GM12864 (cell line): ENCODE measurements around the gene ZNF234.
"Not testable (repeated sequence)": the region's sequence is repeated elsewhere in the genome, so short reads cannot be mapped to it uniquely, and the experiment has no call there.

ENCODE experiments used
- DNase-seq: peaks from one replicate; pipeline ENCODE4 v3.0.0-alpha.2; 2011; ENCODE audit warnings: low read depth
- H3K4me3 ChIP-seq: 2 replicates; pipeline ENCODE4 v1.5.1; 2011; ENCODE audit warnings: mild to moderate bottlenecking, low read depth, low read length, control low read depth
- TF ChIP-seq, protein P1 (sequence below): IDR thresholded peaks from 2 replicates; pipeline ENCODE4 v1.5.1; 2011; ENCODE audit warnings: low read depth, mild to moderate bottlenecking, moderate library complexity, low read length, control low read depth, inconsistent platforms; ENCODE audit errors: missing control alignments

Gene ZNF234

DNA sequence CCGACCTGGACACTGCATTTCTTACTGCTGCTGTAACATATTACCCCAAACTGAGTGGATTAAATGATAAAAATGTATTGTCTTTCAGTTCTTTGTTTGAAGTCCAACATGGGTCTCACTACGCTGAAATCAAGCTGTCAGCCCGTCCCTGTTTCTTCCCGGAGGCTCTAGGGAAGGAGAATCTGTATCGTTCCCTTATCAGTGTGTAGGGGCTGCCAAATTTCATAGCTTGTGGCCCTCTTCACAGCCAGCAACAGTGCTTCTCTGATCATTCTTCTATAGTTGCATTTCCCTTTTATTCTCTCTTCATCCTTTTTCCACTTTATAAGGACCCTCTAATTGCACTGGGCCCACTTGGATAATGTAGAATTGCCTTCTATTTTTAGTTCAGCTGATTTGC, 10.1 kb downstream of the ZNF234 start:
- H3K4me3 ChIP-seq = no peak overlapping the region
- TF ChIP-seq, protein P1, sequence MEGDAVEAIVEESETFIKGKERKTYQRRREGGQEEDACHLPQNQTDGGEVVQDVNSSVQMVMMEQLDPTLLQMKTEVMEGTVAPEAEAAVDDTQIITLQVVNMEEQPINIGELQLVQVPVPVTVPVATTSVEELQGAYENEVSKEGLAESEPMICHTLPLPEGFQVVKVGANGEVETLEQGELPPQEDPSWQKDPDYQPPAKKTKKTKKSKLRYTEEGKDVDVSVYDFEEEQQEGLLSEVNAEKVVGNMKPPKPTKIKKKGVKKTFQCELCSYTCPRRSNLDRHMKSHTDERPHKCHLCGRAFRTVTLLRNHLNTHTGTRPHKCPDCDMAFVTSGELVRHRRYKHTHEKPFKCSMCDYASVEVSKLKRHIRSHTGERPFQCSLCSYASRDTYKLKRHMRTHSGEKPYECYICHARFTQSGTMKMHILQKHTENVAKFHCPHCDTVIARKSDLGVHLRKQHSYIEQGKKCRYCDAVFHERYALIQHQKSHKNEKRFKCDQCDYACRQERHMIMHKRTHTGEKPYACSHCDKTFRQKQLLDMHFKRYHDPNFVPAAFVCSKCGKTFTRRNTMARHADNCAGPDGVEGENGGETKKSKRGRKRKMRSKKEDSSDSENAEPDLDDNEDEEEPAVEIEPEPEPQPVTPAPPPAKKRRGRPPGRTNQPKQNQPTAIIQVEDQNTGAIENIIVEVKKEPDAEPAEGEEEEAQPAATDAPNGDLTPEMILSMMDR = no peak
- no peak for DNase-seq

DNA sequence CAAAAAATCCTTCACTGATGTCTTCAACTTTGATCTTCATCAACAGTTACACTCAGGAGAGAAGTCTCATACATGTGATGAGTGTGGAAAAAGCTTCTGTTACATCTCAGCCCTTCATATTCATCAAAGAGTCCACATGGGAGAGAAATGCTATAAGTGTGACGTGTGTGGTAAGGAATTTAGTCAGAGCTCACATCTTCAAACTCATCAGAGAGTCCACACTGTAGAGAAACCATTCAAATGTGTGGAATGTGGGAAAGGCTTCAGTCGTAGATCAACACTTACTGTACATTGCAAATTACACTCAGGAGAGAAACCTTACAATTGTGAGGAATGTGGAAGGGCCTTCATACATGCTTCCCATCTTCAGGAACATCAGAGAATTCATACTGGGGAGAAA, 15.1 kb downstream of the ZNF234 start:
- H3K4me3 ChIP-seq = no peak overlapping the region
- TF ChIP-seq, protein P1 = no peak
- DNase-seq = no peak

DNA sequence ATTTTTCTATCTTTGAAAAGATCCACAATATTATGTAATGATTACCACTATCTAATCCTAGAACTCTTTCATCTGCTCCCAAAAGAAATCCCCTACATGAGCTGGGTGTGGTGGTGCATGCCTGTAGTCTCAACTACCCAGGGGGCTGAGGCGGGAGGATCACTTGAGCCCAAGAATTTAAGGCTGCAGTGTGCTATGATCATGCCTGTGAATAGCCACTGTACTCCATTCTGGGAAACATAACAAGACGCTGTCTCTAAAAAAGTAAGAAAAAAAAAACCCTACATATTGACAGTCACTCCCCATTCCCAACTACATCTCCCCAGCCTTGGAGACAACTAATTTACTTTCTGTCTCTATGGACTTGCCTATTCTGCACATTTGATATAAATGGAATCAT, 22.4 kb downstream of the ZNF234 start:
- H3K4me3 ChIP-seq = no peak overlapping the region
- TF ChIP-seq, protein P1 = no peak
- no peak for DNase-seq

DNA sequence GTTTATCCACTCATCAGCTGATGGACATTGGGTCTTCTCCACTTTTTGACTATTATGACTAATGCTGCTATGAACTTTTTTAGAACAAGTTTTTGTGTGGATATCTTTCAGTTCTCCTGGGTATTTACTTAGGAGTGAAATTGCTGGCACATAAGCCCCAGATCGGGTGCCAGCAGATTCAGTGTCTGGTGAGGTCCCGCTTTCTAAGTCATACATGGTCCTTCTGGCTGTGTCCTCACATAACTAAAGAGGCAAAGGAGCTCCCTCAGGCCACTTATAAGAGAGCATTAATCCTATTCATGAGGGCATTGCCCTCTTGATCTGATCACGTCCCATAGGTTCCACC, 22.9 kb downstream of the ZNF234 start:
- TF ChIP-seq, protein P1 = no peak
- DNase-seq = no peak
- peak overlapping the region; percentile 89 for H3K4me3 ChIP-seq

DNA sequence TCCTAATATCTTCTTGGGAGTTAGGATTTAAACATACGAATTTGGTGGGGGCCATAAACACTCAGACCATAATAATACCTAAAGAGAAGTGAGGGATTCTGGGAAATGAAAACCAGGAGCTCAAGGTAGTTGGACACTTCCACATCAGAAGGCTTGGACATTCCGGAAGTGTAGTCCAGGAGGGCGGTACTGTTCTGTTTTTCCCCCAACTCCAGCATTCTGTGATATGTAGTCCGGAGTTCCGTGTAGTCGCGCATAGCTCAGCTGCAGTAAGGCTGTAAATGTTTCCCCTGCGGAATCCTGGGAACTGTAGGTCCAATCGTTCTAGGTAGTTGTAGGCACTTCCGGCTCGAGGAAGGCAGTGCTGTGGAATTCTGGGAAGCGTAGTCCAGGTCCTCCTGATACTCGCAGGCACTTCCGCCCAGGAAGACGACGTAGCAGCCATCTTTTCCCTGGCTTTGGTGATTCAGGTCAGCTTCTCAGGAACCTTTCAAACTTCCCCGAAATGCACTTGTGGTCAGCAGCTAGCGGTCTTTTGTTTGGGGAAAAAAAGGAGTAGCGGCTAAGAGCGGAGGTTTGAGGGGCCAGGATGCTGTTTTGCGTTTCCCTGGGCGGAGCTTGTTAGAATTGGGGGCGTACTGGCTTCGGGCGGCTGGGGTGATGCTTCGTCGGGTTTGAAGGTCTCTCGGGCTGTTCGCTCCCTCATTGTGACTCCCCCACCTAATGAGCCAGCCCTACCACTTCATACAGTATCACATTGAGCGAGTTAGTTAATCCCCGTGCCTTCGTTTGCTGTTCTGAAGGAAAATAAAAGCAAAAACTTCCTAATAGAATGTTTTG, 23.5 kb downstream of the ZNF234 start, which contains the start of gene ZNF226:
TSS of gene ZNF226 (plus strand) at position 428 of the 840 bp plus-strand sequence. CDS start 4,981 bp downstream, outside the sequence.
- peak; percentile 97 for DNase-seq
- TF ChIP-seq, protein P1 = no peak
- peak within 1 kb of the TSS; percentile 89 for H3K4me3 ChIP-seq

DNA sequence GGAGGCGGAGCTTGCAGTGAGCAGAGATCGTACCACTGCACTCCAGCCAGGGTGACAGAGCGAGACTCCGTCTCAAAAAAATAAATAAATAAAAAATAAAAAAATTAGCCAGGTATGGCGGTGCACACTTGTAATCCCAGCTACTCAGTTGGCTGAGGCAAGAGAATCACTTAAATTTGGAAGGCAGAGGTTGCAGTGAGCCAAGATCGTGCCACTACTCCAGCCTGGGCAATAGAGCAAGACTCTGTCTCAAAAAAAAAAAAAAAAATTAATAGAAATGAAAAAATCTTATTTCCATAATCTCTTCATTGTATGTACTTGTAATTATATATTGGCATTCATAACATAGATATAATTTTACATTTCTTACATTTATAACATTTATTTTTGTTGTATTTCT, 29.3 kb downstream of the ZNF234 start:
- not testable (repeated sequence) for H3K4me3 ChIP-seq, DNase-seq

DNA sequence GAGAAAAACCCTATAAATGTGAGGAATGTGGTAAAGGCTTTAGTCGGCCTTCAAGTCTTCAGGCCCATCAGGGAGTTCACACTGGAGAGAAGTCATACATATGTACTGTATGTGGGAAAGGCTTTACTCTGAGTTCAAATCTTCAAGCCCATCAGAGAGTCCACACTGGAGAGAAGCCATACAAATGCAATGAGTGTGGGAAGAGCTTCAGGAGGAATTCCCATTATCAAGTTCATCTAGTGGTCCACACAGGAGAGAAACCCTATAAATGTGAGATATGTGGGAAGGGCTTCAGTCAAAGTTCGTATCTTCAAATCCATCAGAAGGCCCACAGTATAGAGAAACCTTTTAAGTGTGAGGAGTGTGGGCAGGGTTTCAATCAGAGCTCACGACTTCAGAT, 35.2 kb downstream of the ZNF234 start:
- no peak overlapping the region for H3K4me3 ChIP-seq
- no peak for DNase-seq
- TF ChIP-seq, protein P1 = no peak
